IPS-18a (cell line): ENCODE measurements around the gene SIPA1L3.

ENCODE experiments used
- H3K27ac ChIP-seq: one replicate; pipeline ENCODE4 v1.5.1; 2013; ENCODE audit warnings: low read length
- H3K27me3 ChIP-seq: one replicate; pipeline ENCODE4 v1.6.1; 2013; ENCODE audit warnings: mild to moderate bottlenecking, low read length; ENCODE audit not compliant: control insufficient read depth, insufficient read depth
- H3K36me3 ChIP-seq: one replicate; pipeline ENCODE4 v1.6.1; 2013; ENCODE audit warnings: low read depth, low read length; ENCODE audit not compliant: control insufficient read depth
- H3K4me1 ChIP-seq: one replicate; pipeline ENCODE4 v1.6.1; 2013; ENCODE audit warnings: low read depth, low read length; ENCODE audit not compliant: control insufficient read depth
- H3K4me3 ChIP-seq: one replicate; pipeline ENCODE4 v1.5.1; 2013; ENCODE audit warnings: low read length
- H3K9ac ChIP-seq: one replicate; pipeline ENCODE4 v1.6.1; 2013; ENCODE audit warnings: mild to moderate bottlenecking, low read length, moderate library complexity
- H3K9me3 ChIP-seq: one replicate; pipeline ENCODE4 v1.6.1; 2013; ENCODE audit warnings: low read depth, low read length; ENCODE audit not compliant: control insufficient read depth

The SIPA1L3 gene

GRCh38 chr19:38184815-38185214, 277.8 kb downstream of the SIPA1L3 start:
- Histone ChIP-seq H3K27me3 (no peaks in the 10 kb centered on the region), H3K27ac (no peak overlapping the region), H3K9ac (no peak overlapping the region), H3K4me1 (no peaks in the 10 kb centered on the region), H3K4me3 (no peak overlapping the region), H3K36me3 (no peaks in the 10 kb centered on the region), H3K9me3 (no peaks in the 10 kb centered on the region)

DNA sequence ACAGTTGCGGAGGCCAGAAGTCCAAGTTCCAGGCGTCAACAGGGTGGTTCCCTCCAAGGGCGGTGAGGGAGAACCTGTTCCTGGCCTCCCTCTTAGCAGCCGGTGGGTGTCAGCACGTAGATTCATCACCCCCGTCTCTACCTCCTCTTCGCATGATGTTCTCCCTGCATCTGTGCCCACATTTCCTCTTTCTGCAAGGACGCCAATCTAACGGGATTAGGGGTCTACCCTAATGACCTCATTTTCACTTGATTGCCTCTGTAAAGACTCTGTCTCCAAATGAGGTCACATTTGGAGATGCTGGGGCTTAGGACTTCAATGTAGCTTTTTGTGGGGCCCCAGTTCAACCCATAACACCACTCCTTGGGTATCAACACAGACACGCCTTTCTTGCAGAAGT, 278.6 kb downstream of the SIPA1L3 start:
- Histone ChIP-seq H3K9ac (no peak overlapping the region), H3K9me3 (no peaks in the 10 kb centered on the region), H3K4me1 (no peaks in the 10 kb centered on the region), H3K36me3 (no peaks in the 10 kb centered on the region), H3K4me3 (no peak overlapping the region), H3K27me3 (no peaks in the 10 kb centered on the region), H3K27ac (no peak overlapping the region)

DNA sequence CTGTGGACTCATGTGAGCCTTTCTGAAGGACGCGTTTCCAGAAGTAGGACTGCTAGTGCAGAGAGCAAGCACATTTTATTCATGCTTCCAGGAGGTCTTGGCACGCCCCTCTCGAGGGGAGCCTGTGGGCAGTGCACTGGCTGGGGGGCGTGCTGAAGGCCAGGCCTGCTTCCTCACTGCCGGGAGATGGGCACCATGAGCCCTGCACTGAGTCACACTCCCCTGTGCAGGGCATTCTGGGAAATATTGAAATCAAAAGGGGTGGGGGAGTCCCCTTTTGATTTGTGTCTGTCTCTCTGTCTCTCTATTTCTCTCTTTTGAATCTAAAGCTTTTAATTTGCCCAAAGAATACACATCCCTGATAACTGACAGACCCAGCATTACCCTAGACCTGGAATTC, 283.1 kb downstream of the SIPA1L3 start:
- Histone ChIP-seq H3K27me3 (no peaks in the 10 kb centered on the region), H3K9ac (no peak overlapping the region), H3K27ac (no peak overlapping the region), H3K4me3 (no peak overlapping the region), H3K9me3 (no peaks in the 10 kb centered on the region), H3K36me3 (no peaks in the 10 kb centered on the region), H3K4me1 (no peaks in the 10 kb centered on the region)

DNA sequence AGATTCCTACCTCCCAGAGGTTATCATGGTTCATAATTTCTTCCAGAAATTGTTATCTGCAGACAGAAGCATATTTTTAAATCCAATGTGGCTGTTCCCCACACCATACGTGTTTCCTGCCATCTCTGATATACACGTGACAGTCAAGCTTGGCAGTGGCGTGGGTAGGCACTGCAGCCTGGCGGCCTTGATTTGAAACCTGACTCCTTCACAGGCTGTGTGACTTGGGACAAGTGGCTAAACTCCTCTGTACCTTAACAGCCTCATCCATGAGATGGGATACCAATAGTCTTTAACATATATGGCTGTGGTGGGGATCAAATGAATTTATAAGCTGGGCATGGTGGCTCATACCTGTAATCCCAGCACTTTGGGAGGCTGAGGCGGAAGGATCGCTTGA, 283.8 kb downstream of the SIPA1L3 start:
- Histone ChIP-seq H3K9ac (no peak overlapping the region), H3K27ac (no peak overlapping the region)

GRCh38 chr19:38191747-38192146, 284.7 kb downstream of the SIPA1L3 start:
- Histone ChIP-seq H3K9ac (no peak overlapping the region), H3K4me3 (no peak overlapping the region), H3K4me1 (no peaks in the 10 kb centered on the region), H3K27ac (no peak overlapping the region), H3K9me3 (no peaks in the 10 kb centered on the region), H3K36me3 (no peaks in the 10 kb centered on the region), H3K27me3 (no peaks in the 10 kb centered on the region)

More for the DNA sequence above, 283.8 kb downstream of the SIPA1L3 start:
- no peaks in the 10 kb centered on the region for H3K9me3 ChIP-seq
- no peak overlapping the region for H3K4me3 ChIP-seq
- no peaks in the 10 kb centered on the region for H3K4me1 ChIP-seq
- no peaks in the 10 kb centered on the region for H3K27me3 ChIP-seq
- H3K36me3 ChIP-seq = no peaks in the 10 kb centered on the region

DNA sequence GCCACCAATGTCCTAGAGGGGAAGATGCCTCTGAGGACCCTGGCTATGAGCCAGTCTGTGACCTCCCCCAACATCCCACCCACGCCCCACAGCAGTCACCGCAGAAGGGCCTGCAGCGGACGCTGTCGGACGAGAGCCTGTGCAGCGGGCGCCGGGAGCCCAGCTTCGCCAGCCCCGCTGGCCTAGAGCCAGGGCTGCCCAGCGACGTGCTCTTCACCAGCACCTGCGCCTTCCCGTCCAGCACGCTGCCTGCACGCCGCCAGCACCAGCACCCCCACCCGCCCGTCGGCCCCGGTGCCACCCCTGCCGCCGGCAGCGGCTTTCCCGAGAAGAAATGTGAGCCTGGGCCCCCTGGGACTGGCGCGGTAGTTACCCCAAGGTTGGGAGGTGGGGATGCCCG, 286.4 kb downstream of the SIPA1L3 start:
- H3K27me3 ChIP-seq = no peaks in the 10 kb centered on the region
- H3K36me3 ChIP-seq = no peaks in the 10 kb centered on the region
- H3K4me1 ChIP-seq = no peaks in the 10 kb centered on the region
- no peak overlapping the region for H3K9ac ChIP-seq
- no peaks in the 10 kb centered on the region for H3K9me3 ChIP-seq
- H3K4me3 ChIP-seq = no peak overlapping the region
- H3K27ac ChIP-seq = no peak overlapping the region

DNA sequence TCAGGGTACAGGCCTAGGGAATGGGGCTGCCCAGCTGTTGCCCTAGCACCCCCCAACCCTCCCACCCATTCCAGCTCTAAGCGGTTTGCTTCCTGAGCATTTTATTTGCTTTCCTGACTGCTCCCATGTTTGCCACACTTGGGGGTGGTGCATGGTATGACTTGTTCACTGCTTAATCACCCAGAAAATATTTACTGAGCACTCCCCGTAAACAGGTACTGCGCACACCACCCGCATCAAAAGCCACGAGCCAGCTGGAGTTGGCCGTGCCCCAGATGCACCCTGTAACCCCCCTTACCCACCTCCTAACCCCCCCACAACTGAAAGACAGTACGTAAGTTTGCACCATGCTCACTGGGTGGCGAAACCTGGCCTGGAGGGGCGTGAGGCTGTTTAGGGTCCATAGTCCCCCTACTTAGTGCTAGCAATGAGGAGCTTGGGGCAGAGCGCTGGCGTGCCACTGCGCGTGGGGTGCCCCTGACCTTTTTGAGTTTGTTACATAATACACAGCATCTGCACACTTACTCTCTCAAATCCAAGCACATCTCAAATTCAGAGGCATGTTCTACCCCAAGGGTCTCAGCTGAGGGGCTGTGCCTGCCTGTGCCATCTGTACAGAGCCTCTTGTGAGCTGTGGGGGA, 287.2 kb downstream of the SIPA1L3 start:
- H3K4me1 ChIP-seq = no peaks in the 10 kb centered on the region
- no peaks in the 10 kb centered on the region for H3K9me3 ChIP-seq
- H3K27ac ChIP-seq = no peak overlapping the region
- H3K27me3 ChIP-seq = no peaks in the 10 kb centered on the region
- H3K9ac ChIP-seq = no peak overlapping the region
- H3K4me3 ChIP-seq = no peak overlapping the region
- no peaks in the 10 kb centered on the region for H3K36me3 ChIP-seq

- Histone ChIP-seq H3K36me3 (no peaks in the 10 kb centered on the region), H3K9ac (no peak overlapping the region), H3K27ac (no peak overlapping the region), H3K27me3 (no peaks in the 10 kb centered on the region), H3K9me3 (no peaks in the 10 kb centered on the region), H3K4me3 (no peak overlapping the region), H3K4me1 (no peaks in the 10 kb centered on the region)
Observed at GRCh38 chr19:38195237-38195636, 288.2 kb downstream of the SIPA1L3 start.

DNA sequence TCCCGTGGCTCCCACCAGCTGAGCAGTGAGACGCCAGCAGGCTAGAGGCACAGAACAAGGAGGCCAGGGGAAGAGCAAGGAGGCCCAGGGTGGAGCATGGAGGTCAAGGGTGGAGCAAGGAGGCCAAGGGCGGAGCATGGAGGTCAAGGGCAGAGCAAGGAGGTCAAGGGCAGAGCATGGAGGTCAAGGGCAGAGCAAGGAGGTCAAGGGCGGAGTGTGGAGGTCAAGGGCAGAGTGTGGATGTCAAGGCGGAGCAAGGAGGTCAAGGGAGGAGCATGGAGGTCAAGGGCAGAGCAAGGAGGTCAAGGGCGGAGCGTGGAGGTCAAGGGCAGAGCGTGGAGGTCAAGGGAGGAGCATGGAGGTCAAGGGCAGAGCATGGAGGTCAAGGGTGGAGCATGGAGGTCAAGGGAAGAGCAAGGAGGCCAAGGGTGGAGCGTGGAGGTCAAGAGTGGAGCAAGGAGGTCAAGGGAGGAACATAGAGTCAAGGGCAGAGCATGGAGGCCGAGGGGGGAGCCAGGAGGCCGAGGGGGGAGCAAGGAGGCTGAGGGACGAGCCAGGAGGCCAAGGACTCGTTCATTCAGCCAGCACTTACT, 289.3 kb downstream of the SIPA1L3 start:
- Histone ChIP-seq H3K27me3 (no peaks in the 10 kb centered on the region), H3K9ac (no peak overlapping the region), H3K4me3 (no peak overlapping the region), H3K36me3 (no peaks in the 10 kb centered on the region), H3K4me1 (no peaks in the 10 kb centered on the region), H3K27ac (no peak overlapping the region), H3K9me3 (no peaks in the 10 kb centered on the region)

DNA sequence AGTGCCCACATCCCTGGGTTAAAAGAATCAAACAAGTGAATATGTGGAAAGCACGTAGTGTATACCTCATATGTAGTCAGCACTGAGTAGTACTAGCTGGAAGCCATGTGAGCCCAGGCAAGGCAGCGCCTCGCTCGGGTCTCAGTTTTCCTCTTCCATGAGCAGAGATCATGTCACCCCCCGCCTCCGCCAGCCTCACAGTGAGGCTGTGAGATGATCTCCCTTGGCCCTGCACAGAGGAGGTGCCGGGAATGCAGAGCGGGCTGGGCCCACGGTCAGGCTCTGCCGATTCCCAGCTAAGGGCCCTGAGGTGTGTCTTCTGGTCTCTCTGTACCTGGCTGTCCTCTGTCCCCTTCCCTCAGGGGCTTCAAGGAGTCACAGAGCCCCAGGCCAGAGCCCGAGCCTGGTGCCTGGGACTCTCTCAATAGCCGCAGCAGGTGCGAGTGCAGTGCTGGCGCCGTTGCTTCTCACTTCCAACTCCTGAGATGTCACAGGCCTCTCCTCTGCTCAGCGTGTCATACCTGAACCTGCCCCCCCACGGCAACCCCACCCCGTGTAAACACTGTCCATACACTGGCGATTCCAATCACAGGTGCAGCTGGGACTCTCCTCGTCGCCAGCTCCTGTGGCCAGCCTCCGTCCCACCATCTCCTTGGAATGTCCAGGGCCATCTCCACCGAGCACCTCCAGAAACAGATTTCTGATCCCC, 290.1 kb downstream of the SIPA1L3 start:
- no peaks in the 10 kb centered on the region for H3K4me1 ChIP-seq
- H3K27ac ChIP-seq = no peak overlapping the region
- no peaks in the 10 kb centered on the region for H3K27me3 ChIP-seq
- no peaks in the 10 kb centered on the region for H3K9me3 ChIP-seq
- H3K9ac ChIP-seq = no peak overlapping the region
- H3K36me3 ChIP-seq = no peaks in the 10 kb centered on the region
- H3K4me3 ChIP-seq = no peak overlapping the region

GRCh38 chr19:38197937-38198704, 291.1 kb downstream of the SIPA1L3 start:
- Histone ChIP-seq H3K4me1 (no peaks in the 10 kb centered on the region), H3K27ac (no peak overlapping the region), H3K4me3 (no peak overlapping the region), H3K9me3 (no peaks in the 10 kb centered on the region), H3K9ac (no peak overlapping the region), H3K36me3 (no peaks in the 10 kb centered on the region), H3K27me3 (no peaks in the 10 kb centered on the region)
